HG03175 (cell line): Measurements from ENCODE around the gene LAMA3.

Source experiments
- ATAC-seq: cut with Tn5 transposase; IDR thresholded peaks from one replicate; pipeline ENCODE4 v1.9.1; 2021; ENCODE audit warnings: mild to moderate bottlenecking, moderate library complexity; ENCODE audit not compliant: unreplicated experiment

Gene LAMA3

GRCh38 chr18:23847321-23847986 lies 158.2 kb downstream of the LAMA3 start:
- ATAC-seq, result no peak

- ATAC-seq, result no peak
Observed at GRCh38 chr18:23849141-23849540, 159.9 kb downstream of the LAMA3 start.

GRCh38 chr18:23850215-23850614 lies 161.0 kb downstream of the LAMA3 start:
- no peak for ATAC-seq

- no peak for ATAC-seq
Observed at GRCh38 chr18:23851470-23852002, 162.3 kb downstream of the LAMA3 start.

GRCh38 chr18:23852236-23853045 lies 163.2 kb downstream of the LAMA3 start:
- ATAC-seq, result no peak

- no peak for ATAC-seq
Observed at GRCh38 chr18:23853448-23854195, 164.4 kb downstream of the LAMA3 start.

GRCh38 chr18:23855721-23856120 lies 166.5 kb downstream of the LAMA3 start:
- no peak for ATAC-seq

GRCh38 chr18:23856466-23857163 lies 167.4 kb downstream of the LAMA3 start:
- no peak for ATAC-seq

GRCh38 chr18:23857164-23857552 lies 167.9 kb downstream of the LAMA3 start:
- ATAC-seq, result no peak

- no peak for ATAC-seq
Observed at GRCh38 chr18:23857756-23858155, 168.5 kb downstream of the LAMA3 start.

- no peak for ATAC-seq
Observed at GRCh38 chr18:23859466-23860336, 170.4 kb downstream of the LAMA3 start.

- ATAC-seq, result no peak
Observed at GRCh38 chr18:23861326-23861725, 172.1 kb downstream of the LAMA3 start.

- no peak for ATAC-seq
Observed at GRCh38 chr18:23861805-23862470, 172.7 kb downstream of the LAMA3 start.

GRCh38 chr18:23864624-23865023 lies 175.4 kb downstream of the LAMA3 start:
- ATAC-seq, result no peak

GRCh38 chr18:23867006-23867405 lies 177.8 kb downstream of the LAMA3 start:
- no peak for ATAC-seq

- ATAC-seq, result no peak
Observed at GRCh38 chr18:23868136-23868785, 179.0 kb downstream of the LAMA3 start.

GRCh38 chr18:23870676-23871380 lies 181.6 kb downstream of the LAMA3 start:
- ATAC-seq, result peak; percentile 7

GRCh38 chr18:23871410-23871809 lies 182.2 kb downstream of the LAMA3 start:
- ATAC-seq, result peak; percentile 69
